ENCODE measurements around the gene KIF1B.
"Not testable (repeated sequence)": the region's sequence is repeated elsewhere in the genome, so short reads cannot be mapped to it uniquely, and the experiment has no call there.

Gene KIF1B

GRCh38 chr1:10242811-10243210 is 32.4 kb downstream of the KIF1B start:
- no peak for DNase-seq

GRCh38 chr1:10245674-10246073 is 35.3 kb downstream of the KIF1B start:
- no peak for DNase-seq

- no peak for DNase-seq
Measured at GRCh38 chr1:10249808-10250457, 39.6 kb downstream of the KIF1B start.

- no peak for DNase-seq
Measured at GRCh38 chr1:10250663-10251062, 40.3 kb downstream of the KIF1B start.

- DNase-seq: not testable (repeated sequence)
Measured at GRCh38 chr1:10251325-10252108, 41.1 kb downstream of the KIF1B start.

- DNase-seq: no peak
Measured at GRCh38 chr1:10252508-10252907, 42.1 kb downstream of the KIF1B start.

- no peak for DNase-seq
Measured at GRCh38 chr1:10253149-10253548, 42.8 kb downstream of the KIF1B start.

GRCh38 chr1:10253755-10254154 is 43.4 kb downstream of the KIF1B start:
- DNase-seq: no peak

GRCh38 chr1:10257851-10258250 is 47.5 kb downstream of the KIF1B start:
- DNase-seq: no peak

GRCh38 chr1:10259547-10259946 is 49.2 kb downstream of the KIF1B start:
- DNase-seq: not testable (repeated sequence)

- no peak for DNase-seq
Measured at GRCh38 chr1:10263450-10264082, 53.2 kb downstream of the KIF1B start.

GRCh38 chr1:10265027-10265426 is 54.7 kb downstream of the KIF1B start:
- DNase-seq: no peak

GRCh38 chr1:10265900-10266299 is 55.5 kb downstream of the KIF1B start:
- no peak for DNase-seq

- no peak for DNase-seq
Measured at GRCh38 chr1:10267319-10267718, 56.9 kb downstream of the KIF1B start.

GRCh38 chr1:10267921-10268320 is 57.6 kb downstream of the KIF1B start:
- DNase-seq: no peak

- DNase-seq: no peak
Measured at GRCh38 chr1:10271090-10271489, 60.7 kb downstream of the KIF1B start.

GRCh38 chr1:10271869-10272268 is 61.5 kb downstream of the KIF1B start:
- no peak for DNase-seq

GRCh38 chr1:10272274-10272673 is 61.9 kb downstream of the KIF1B start:
- no peak for DNase-seq

GRCh38 chr1:10278880-10279279 is 68.5 kb downstream of the KIF1B start:
- no peak for DNase-seq

- DNase-seq: no peak
Measured at GRCh38 chr1:10280439-10281350, 70.3 kb downstream of the KIF1B start.

GRCh38 chr1:10283318-10283984 is 73.1 kb downstream of the KIF1B start:
- no peak for DNase-seq

- no peak for DNase-seq
Measured at GRCh38 chr1:10286244-10286643, 75.9 kb downstream of the KIF1B start.

Measured in NCI-H2029 treated with DMSO at 0.1 percent for 48 hours (cell line).